Measurements from ENCODE around the gene HOXD8.

HOXD8 gene

GRCh38 chr2:176117162-176117822 is 12.2 kb upstream of the HOXD8 start:
- no peak for DNase-seq

DNA sequence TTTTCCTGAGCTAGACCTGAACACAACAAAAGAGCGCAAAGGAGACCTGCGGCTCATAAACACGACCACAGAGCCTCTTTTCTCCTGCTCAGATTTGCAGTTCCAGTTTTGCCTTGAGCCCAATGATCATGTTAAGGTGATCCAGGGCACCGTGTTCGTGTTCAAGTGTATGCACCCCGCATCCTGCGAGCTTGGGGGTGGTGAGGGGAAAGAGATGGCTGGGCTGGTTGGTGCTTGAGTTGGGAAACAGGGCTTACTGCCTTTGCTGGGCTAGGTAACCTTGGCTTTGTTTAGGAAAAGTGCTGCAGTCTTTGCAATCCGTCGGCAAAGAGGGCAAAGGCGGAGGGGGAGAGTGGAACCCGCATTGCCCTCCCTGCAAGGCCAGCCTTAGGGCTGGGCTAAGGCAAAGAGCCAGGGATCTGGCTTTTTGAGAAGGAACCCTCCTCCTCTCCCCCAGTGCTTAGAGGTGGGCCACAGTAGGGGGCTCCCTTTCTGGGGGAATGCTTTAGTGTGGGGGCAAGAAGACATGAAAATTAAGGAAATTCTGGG is 11.6 kb upstream of the HOXD8 start:
- DNase-seq: no peak

- no peak for DNase-seq
Observed at GRCh38 chr2:176118601-176119339, 10.7 kb upstream of the HOXD8 start.

GRCh38 chr2:176120364-176121189 is 8.9 kb upstream of the HOXD8 start:
- no peak for DNase-seq

DNA sequence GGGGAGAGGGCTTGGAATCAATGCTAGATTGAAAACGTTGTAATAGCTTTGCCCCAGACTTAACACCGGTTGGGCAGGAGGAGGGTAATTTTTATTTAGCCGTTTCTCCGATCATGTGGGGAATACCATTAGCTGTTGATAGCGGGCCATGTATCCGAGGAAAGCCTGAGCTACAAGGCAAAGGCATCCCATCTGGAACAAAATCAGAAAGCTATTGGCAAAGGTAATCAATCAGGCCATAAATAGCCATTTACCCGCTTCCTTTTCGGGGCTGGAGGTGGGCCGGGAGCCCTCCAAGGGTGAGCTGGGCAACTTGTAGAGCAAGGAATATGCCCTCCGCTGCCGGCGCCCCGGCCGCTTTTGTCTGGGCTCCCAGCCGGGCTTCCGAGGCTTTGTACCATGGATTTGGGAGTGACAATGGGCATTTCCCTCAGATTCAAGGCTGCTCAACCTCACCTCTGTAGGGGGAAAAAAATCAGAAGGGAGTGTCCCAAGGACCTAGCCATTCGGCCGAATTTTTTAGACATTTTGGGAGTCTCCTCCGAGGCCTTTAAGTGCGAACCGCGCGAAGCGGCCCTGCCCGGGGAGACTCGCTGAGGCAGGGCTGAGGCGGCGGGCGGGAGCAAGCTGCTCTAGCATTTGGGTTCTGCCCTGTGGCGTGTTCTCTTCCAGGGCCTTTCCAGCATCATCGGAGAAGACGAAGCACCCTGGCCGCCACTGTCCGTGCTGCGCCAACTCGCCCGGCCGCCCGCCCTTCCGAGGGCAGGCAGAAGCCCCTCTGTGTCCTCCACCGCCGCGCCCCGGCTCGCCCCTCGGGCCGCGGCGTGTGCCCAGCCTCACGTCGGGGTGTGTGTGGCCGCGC is 8.1 kb upstream of the HOXD8 start:
- DNase-seq: no peak

GRCh38 chr2:176122052-176122682 is 7.3 kb upstream of the HOXD8 start:
- no peak for DNase-seq

- no peak for DNase-seq
Observed at GRCh38 chr2:176122683-176123410, 6.7 kb upstream of the HOXD8 start, which contains the start of gene HOXD9. HOXD9 (plus strand) TSS chr2:176122719; CDS start chr2:176122769, 50 bp downstream.

DNA sequence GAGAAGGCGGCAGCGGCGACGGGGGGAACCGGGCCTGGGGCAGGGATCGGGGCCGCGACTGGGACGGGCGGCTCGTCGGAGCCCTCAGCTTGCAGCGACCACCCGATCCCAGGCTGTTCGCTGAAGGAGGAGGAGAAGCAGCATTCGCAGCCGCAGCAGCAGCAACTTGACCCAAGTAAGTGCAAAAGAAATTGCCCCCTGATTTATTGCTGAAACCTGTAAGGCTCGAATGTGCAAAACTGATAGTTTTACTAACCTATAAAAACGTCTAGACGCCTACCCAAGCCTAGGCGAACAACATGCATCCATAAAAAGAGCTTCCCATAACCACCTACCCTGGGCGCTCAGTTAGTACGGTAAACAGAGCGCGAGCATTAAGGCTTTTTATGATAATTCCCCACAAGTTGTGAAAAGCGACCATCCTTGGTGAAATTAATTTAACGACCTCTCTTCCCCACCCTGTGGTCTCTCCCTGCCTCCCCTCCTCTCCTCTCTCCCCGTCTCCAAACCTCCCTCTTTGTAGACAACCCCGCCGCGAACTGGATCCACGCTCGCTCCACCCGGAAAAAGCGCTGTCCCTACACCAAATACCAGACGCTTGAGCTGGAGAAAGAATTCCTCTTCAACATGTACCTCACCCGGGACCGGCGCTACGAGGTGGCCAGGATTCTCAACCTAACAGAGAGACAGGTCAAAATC is 5.9 kb upstream of the HOXD8 start:
- no peak for DNase-seq

GRCh38 chr2:176124110-176124946 is 5.2 kb upstream of the HOXD8 start:
- no peak for DNase-seq

DNA sequence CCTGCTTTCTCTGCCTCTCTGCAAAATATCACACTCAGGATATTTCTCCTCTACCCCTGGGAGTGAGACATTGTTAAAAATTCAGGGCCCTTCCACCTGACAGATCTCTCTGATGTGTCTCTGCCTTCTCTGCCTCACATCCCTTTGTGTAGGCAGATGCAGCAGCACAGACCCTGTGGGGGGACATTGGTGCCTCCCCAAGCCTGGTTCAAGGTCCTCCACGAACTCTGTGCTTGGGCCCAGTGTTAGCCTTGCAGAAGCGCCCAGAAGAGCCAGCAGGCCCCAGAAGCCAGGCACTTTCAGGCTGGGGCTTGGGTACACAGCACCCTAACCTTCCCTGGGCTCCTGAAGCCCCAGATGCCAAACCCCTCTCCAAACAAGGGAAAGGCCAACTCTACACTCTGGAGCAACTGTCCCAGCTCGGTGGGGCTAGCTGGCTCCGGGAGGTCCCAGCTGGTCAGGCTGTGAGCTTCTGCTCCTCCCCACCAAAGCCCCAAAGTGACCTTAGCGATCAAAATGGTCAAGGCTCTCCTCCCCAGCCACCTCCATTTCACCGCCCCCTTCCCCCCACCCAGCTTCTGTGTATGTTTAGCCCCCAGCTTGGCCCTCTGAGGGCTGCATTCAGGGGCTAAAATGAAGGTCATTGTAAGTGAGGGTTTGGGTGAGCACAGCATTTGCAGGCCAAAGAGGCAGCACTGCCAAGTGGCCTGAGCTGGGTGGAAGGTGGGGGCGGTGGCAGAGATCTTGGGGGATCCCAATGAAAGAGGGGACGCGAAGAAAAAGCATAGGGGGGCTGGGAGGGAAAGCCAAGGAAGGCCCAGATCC is 4.3 kb upstream of the HOXD8 start:
- DNase-seq: no peak

DNA sequence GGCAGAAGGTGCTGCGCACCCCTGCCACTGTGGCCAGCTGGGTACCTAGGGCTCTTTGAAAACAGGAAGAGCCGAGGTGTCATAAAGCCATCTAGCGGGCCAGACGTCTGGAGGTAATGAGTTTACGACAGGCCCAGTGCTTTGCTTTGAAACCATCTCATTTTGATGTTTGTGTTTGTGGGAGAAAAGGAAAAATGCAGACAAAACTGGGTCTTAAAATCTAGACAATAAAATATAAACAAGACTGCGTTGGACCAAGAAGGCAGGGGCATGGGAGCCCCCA is 3.8 kb upstream of the HOXD8 start:
- no peak for DNase-seq

- peak; percentile 67 for DNase-seq
Observed at GRCh38 chr2:176126929-176127773, 2.4 kb upstream of the HOXD8 start.

DNA sequence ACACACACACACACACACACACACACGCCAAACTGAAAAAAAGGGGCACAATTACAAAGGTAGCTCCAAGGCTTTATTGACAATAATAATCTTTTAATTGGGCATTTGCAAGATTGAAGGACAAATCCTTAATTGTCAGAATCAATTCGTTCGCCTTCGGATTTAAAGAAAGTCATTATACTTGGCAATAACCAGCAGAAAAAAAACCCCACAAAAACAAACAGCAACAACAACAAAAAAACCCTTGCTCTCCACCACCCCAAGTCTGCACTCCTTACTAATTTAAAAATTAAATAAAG is 1.8 kb upstream of the HOXD8 start:
- DNase-seq: no peak

DNA sequence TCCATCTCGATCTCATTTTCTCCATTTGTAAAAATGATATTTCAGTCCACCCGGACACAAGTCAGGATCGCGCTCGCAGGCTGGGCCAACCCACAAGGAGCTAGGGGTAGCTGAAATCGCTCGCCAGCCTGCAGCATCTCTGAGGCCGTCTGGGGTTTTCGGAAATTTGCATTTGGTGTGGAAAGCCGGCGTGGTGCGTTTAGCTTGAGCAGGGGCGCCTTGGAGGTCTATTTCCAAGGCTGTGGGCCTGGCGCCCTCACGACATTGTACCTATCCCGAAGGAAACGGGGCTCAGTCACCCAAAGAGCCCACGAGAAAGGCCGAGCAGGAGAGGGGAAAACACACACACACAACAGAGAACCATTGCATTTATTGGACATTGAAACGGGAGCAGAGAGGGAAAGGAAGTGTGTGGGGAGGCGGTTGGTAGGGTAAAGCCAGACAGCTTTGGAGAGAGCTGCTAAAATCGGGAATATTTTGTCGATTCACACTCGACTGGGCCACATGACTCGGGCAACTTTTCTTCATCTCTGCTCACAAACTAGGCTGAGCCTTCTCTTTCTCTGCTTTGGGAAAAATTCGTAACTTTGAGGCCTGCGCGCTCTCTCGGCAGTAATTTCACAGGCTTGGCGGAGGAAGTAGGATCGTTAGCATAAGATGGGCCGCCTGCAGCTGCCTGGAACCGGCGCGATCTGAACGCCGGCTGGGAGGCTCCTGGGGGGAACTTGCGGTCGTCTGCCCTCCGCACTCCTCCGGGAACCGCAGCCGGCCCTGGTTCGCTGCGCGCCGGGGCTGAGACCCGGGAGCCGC is 1.1 kb upstream of the HOXD8 start:
- no peak for DNase-seq

GRCh38 chr2:176129813-176130146 is 275 bp downstream of the HOXD8 start:
- DNase-seq: no peak

DNA sequence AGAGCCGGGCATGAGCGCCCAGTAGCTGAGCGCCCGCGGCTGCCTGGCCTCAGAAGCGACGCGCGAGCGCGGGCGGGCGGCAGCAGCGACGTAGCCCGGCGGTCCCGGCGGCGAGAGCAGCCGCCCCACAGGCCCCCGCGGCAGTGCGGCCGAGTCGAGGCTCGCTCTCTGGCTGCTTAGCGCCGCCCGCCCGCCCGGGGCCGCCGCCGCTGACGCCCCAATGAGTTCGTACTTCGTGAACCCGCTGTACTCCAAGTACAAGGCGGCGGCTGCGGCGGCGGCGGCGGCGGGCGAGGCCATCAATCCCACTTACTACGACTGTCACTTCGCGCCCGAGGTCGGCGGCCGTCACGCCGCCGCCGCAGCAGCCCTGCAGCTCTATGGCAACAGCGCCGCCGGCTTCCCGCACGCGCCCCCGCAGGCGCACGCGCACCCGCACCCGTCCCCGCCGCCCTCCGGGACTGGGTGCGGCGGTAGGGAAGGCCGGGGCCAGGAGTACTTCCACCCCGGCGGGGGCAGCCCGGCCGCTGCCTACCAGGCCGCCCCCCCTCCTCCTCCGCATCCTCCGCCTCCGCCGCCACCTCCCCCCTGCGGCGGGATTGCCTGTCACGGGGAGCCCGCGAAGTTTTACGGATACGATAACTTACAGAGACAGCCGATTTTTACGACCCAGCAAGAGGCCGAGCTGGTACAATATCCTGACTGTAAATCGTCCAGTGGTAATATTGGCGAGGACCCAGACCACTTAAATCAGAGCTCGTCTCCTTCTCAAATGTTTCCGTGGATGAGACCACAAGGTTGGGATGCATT is 847 bp downstream of the HOXD8 start:
- DNase-seq: no peak

All from activated CD4-positive, CD25-positive, alpha-beta regulatory T cell treated with anti-CD3 and anti-CD28 coated beads, Interleukin-2, amount 50 U/mL, for 72 hours (primary cell).